Lower leg skin (tissue), 4 donors: ENCODE results near the gene NIPAL3. TPM values are rescaled to one million over a fixed set of nuclear protein-coding genes. Genes with fewer than 3 reads are reported as not detected.
"Not testable (repeated sequence)": the region's sequence is repeated elsewhere in the genome, so short reads cannot be mapped to it uniquely, and the experiment has no call there.

Experiments used
- DNase-seq, 2 donors: peaks; one replicate each; pipeline ENCODE4 v3.0.0-alpha.2; 2019; ENCODE audit warnings: low spot score in 2 of 2
- H3K4me3 ChIP-seq: fragments of 200-600 bp; sonication (generic); 2 replicates; pipeline ENCODE4 v1.5.1; 2017; ENCODE audit warnings: mild to moderate bottlenecking, low read depth; ENCODE audit not compliant: poor library complexity, severe bottlenecking
- POLR2A ChIP-seq, 2 donors: fragments of 450-650 bp; IDR thresholded peaks; one replicate each; pipeline ENCODE4 v1.6.1; 2016 to 2017; ENCODE audit warnings: antibody characterized with exemption in 2 of 2, mild to moderate bottlenecking in 1 of 2, moderate library complexity in 1 of 2
- WGBS, 2 donors: methylation state at CpG; one replicate each; pipeline ENCODE4 v1.1.5; 2018; 5-methylcytosine and 5-hydroxymethylcytosine counted together
- intact Hi-C: fragments of 100-400 bp; cut with DNase I; formaldehyde crosslinking; loops from one replicate; pipeline ENCODE4 v1.15.0; 2023; ENCODE audit warnings: low total_unique reads
- total RNA-seq, 4 donors: library from RNA; depleted of rRNA; stranded (reverse); fragments of >200 nt; gene quantifications; one replicate each; pipeline ENCODE4 v1.1.0, GENCODE V29; 2016
- TF ChIP-seq, protein P1 (sequence below), 3 donors: fragments of 450-650 bp; IDR thresholded peaks; one replicate each; pipeline ENCODE4 v1.5.1; 2016; ENCODE audit warnings: antibody characterized with exemption in 3 of 3, mild to moderate bottlenecking in 3 of 3, moderate library complexity in 2 of 3

Gene NIPAL3
- total RNA-seq, 4 donors from 2014 or later = 37.3 to 67.1 (median 57.5) TPM

DNA sequence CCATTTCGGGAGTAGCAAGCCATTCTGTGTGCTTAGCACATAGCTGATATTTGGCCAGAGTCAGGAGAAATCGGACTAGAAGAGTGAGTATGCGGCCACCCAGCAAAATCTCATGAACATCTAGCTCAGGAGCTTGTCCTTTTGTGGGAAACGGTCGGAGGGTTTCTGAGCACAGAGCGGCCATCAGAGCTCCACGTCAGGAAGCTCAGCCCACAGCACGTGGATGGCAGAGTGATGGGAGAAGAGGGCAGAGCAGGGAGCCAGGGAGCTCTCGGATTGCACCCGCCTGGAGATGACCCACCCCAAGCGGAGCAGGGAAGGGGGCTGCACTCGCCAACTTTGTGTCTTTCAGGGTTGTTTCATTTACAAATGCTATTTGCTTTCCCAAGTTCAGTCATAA, 100.9 kb downstream of the NIPAL3 start:
- intact Hi-C loops = no loop called here
- WGBS, 2 donors = 85 to 94% methylated on average over 12 of the region's 12 CpGs
- H3K4me3 ChIP-seq = no peak overlapping the region
- no peak for DNase-seq
- TF ChIP-seq, protein P1, sequence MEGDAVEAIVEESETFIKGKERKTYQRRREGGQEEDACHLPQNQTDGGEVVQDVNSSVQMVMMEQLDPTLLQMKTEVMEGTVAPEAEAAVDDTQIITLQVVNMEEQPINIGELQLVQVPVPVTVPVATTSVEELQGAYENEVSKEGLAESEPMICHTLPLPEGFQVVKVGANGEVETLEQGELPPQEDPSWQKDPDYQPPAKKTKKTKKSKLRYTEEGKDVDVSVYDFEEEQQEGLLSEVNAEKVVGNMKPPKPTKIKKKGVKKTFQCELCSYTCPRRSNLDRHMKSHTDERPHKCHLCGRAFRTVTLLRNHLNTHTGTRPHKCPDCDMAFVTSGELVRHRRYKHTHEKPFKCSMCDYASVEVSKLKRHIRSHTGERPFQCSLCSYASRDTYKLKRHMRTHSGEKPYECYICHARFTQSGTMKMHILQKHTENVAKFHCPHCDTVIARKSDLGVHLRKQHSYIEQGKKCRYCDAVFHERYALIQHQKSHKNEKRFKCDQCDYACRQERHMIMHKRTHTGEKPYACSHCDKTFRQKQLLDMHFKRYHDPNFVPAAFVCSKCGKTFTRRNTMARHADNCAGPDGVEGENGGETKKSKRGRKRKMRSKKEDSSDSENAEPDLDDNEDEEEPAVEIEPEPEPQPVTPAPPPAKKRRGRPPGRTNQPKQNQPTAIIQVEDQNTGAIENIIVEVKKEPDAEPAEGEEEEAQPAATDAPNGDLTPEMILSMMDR (IDR thresholded peaks at IDR 0.05) = no peak
- no peak for TF ChIP-seq POLR2A (IDR thresholded peaks at IDR 0.05)

DNA sequence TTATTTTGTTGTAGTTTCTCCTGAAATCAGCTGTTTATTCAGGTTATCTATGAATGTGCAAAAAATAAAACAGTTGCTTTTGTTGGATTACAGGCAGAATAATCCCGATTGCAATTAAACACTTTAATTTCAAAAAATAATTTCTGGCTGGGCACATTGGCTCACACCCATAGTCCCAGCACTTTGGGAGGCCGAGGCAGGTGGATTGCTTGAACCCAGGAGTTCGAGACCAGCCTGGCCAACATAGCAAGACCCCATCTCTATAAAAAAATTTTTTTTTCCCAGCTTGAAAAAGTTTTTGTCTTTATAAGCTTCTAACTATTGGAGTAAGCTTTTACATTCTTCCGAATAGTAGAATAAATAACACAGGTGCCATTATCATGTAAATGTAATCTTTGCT, 102.3 kb downstream of the NIPAL3 start:
- intact Hi-C loops = no loop called here
- 80 to 95% methylated on average over 4 of the region's 4 CpGs for WGBS, 2 donors
- H3K4me3 ChIP-seq = no peak overlapping the region
- no peak for DNase-seq
- TF ChIP-seq POLR2A (IDR thresholded peaks at IDR 0.05) = no peak
- TF ChIP-seq, protein P1 (IDR thresholded peaks at IDR 0.05) = no peak

DNA sequence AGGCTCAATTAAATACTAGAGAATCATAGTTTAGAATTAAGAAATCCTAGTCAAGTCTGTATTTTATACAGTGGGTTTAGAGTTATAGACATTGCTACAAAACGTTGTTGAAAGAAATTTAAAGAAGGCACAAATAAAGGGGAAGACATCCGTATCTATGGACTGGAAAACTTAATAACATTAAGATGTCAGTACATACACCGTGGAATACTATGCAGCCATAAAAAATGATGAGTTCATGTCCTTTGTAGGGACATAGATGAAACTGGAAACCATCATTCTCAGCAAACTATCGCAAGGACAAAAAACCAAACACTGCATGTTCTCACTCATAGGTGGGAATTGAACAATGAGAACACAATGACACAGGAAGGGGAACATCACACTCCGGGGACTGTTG, 104.7 kb downstream of the NIPAL3 start:
- DNase-seq, H3K4me3 ChIP-seq, intact Hi-C loops: not testable (repeated sequence)
- WGBS, 2 donors = 95 to 98% methylated on average over 5 of the region's 5 CpGs

Other genes starting within 250 kb of the NIPAL3 start
- gene IFNLR1, start 228.5 kb upstream of the NIPAL3 start, total RNA-seq = 10 to 100 TPM; 10.4 to 16.4 (median 14.4) TPM
- 100 to 1,000 TPM; 141 to 205 (median 171) TPM for gene GRHL3, start 96.4 kb upstream of the NIPAL3 start, total RNA-seq
- gene STPG1, start 2.0 kb upstream of the NIPAL3 start, total RNA-seq = 1 to 10 TPM; 3.6 to 8.5 (median 6.4) TPM
- gene RCAN3, start 87.0 kb downstream of the NIPAL3 start, total RNA-seq = 10 to 100 TPM; 24.0 to 38.0 (median 29.4) TPM
- gene NCMAP, start 140.3 kb downstream of the NIPAL3 start, total RNA-seq = 1 to 10 TPM in 1 of 4 donors, under 1 TPM in 3; 0.21 to 1.3 (median 0.60) TPM
- 100 to 1,000 TPM in 1 of 4 donors, 10 to 100 TPM in 3; 53.3 to 118 (median 83.3) TPM for gene SRRM1, start 227.5 kb downstream of the NIPAL3 start, total RNA-seq